ENCODE data around the gene ANKS1A. TPM values are rescaled to one million over a fixed set of nuclear protein-coding genes. Genes with fewer than 3 reads are reported as not detected.
A peak's percentile ranks its signal among the peaks of the same experiment; 100 is the strongest.

The ANKS1A gene
- polyA plus RNA-seq, 3 donors = 1.7 to 8.0 (median 3.1) TPM

DNA sequence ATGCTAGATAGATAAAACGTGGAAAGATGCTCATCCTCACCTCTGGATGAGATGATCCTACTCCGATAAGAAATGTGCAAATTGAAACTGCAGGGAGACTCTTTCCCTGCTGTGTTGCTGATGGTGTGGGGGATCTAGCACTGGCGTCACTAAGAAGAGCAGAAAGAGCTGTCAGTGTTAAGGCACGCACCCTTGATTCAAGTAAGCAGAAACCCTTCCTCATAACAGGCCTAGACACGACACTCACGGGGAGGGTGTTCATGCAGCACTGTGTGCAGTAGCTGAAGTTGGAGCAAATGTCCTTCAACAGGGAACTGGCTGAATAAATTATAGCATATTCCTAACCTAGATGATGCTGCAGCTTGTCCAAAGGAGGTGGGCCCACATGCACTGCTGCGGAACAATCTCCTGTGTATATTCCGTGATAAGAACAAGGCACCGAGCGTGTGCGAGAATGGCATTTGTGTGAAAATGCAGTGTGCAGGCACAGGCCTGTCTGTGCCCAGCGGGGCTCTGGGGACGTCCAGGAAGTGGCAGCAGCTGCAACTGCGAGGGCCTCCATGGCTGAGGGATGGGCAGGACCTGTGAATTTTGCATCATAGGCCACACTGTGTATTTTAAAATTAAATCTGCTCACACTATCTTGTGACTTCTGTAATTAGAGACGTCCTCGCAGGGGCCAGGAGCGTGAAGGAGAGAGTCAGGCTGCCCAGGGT lies 188.1 kb downstream of the ANKS1A start:
- Histone ChIP-seq H3K79me2 (ENCODE audit: insufficient read depth, low read length) (no peaks in the 10 kb centered on the region), H4K20me1 (ENCODE audit: insufficient read depth, low read length) (peaks cover 12% of the 10 kb centered on the region), H3K9me3 (replicated peaks in 1 of 2; ENCODE audit: control insufficient read depth in 1 of 2, insufficient read depth in 1 of 2, low read length in 2 of 2) (no peaks in the 10 kb centered on the region), H3K4me1 (ENCODE audit: control insufficient read depth in 1 of 2, insufficient read depth in 2 of 2, low read length in 2 of 2) (peaks cover 18 to 21% of the 10 kb centered on the region in 2 donors), H3K27me3 (ENCODE audit: control insufficient read depth in 2 of 2, insufficient read depth in 2 of 2, low read length in 2 of 2) (no peaks in the 10 kb centered on the region), H3K36me3 (replicated peaks in 1 of 2; ENCODE audit: control insufficient read depth in 1 of 2, insufficient read depth in 2 of 2, low read length in 2 of 2) (peaks cover 58 to 100% of the 10 kb centered on the region in 2 donors), H2AFZ (ENCODE audit: insufficient read depth, low read depth, low read length, poor library complexity, severe bottlenecking) (no peak overlapping the region), H3K4me3 (replicated peaks in 1 of 3; ENCODE audit: low read depth in 2 of 3, low read length in 3 of 3) (no peak overlapping the region), H3K9ac (ENCODE audit: insufficient read depth, low read length, poor library complexity, severe bottlenecking) (no peak overlapping the region), H3K4me2 (replicated peaks; ENCODE audit: extremely low read depth, low read length, poor library complexity, severe bottlenecking) (no peak overlapping the region), H3K27ac (ENCODE audit: low read depth in 1 of 2, low read length in 2 of 2) (no peak overlapping the region)
- 90% methylated on average over 11 of the region's 17 CpGs for WGBS (ENCODE audit: insufficient coverage)
- peaks cover 0 to 2% (median 2%) of the 10 kb centered on the region in 3 donors for H3K27me3 Mint-ChIP-seq (ENCODE audit: low read depth in 3 of 3)
- H3K4me1 Mint-ChIP-seq = peaks cover 20% of the 10 kb centered on the region
- peak overlapping the region in 1 of 7 donors; percentile 4 for H3K27ac Mint-ChIP-seq
- intact Hi-C loops (cut with micrococcal nuclease) = no loop called here
- DNase-seq = no peak
- TF ChIP-seq CTCF (IDR thresholded peaks at IDR 0.05) = no peak
- H3K4me3 Mint-ChIP-seq = no peak overlapping the region
- H3K36me3 Mint-ChIP-seq = peaks cover 73 to 90% of the 10 kb centered on the region in 2 donors
- no peaks in the 10 kb centered on the region for H3K9me3 Mint-ChIP-seq

GRCh38 chr6:35077713-35078105 lies 188.7 kb downstream of the ANKS1A start:
- TF ChIP-seq CTCF (IDR thresholded peaks at IDR 0.05) = no peak
- Histone ChIP-seq H3K4me1 (ENCODE audit: control insufficient read depth in 1 of 2, insufficient read depth in 2 of 2, low read length in 2 of 2) (peaks cover 18 to 21% of the 10 kb centered on the region in 2 donors), H3K36me3 (replicated peaks in 1 of 2; ENCODE audit: control insufficient read depth in 1 of 2, insufficient read depth in 2 of 2, low read length in 2 of 2) (peaks cover 58 to 100% of the 10 kb centered on the region in 2 donors), H3K9me3 (replicated peaks in 1 of 2; ENCODE audit: control insufficient read depth in 1 of 2, insufficient read depth in 1 of 2, low read length in 2 of 2) (no peaks in the 10 kb centered on the region), H3K27me3 (ENCODE audit: control insufficient read depth in 2 of 2, insufficient read depth in 2 of 2, low read length in 2 of 2) (no peaks in the 10 kb centered on the region), H3K4me2 (replicated peaks; ENCODE audit: extremely low read depth, low read length, poor library complexity, severe bottlenecking) (no peak overlapping the region), H3K4me3 (replicated peaks in 1 of 3; ENCODE audit: low read depth in 2 of 3, low read length in 3 of 3) (no peak overlapping the region), H4K20me1 (ENCODE audit: insufficient read depth, low read length) (peaks cover 13% of the 10 kb centered on the region), H3K27ac (ENCODE audit: low read depth in 1 of 2, low read length in 2 of 2) (no peak overlapping the region), H2AFZ (ENCODE audit: insufficient read depth, low read depth, low read length, poor library complexity, severe bottlenecking) (no peak overlapping the region), H3K9ac (ENCODE audit: insufficient read depth, low read length, poor library complexity, severe bottlenecking) (no peak overlapping the region), H3K79me2 (ENCODE audit: insufficient read depth, low read length) (no peaks in the 10 kb centered on the region)
- peaks cover 23% of the 10 kb centered on the region for H3K4me1 Mint-ChIP-seq
- H3K9me3 Mint-ChIP-seq = no peaks in the 10 kb centered on the region
- peaks cover 0 to 2% (median 0%) of the 10 kb centered on the region in 3 donors for H3K27me3 Mint-ChIP-seq (ENCODE audit: low read depth in 3 of 3)
- no peak overlapping the region for H3K27ac Mint-ChIP-seq
- peaks cover 73 to 90% of the 10 kb centered on the region in 2 donors for H3K36me3 Mint-ChIP-seq
- WGBS (ENCODE audit: insufficient coverage) = 90% methylated on average over 11 of the region's 11 CpGs
- no peak overlapping the region for H3K4me3 Mint-ChIP-seq
- DNase-seq = no peak
- intact Hi-C loops (cut with micrococcal nuclease) = no loop called here

All from CD14-positive monocyte (primary cell).